ENCODE data around the gene OR2T2. TPM values are rescaled to one million over a fixed set of nuclear protein-coding genes. Genes with fewer than 3 reads are reported as not detected.
"Not testable (repeated sequence)": the region's sequence is repeated elsewhere in the genome, so short reads cannot be mapped to it uniquely, and the experiment has no call there.

OR2T2 gene
- total and polyA plus RNA-seq, 2 donors (not counting 3 experiments of a cell fraction or from before 2014, with no cell fraction given) = not detected

- H3K4me1 ChIP-seq (ENCODE audit: control insufficient read depth, extremely low read depth, insufficient read depth, low read length); CTCF ChIA-PET; H3K27me3 ChIP-seq (ENCODE audit: control insufficient read depth in 2 of 2, insufficient read depth in 2 of 2, low read length in 2 of 2); H3K27ac ChIP-seq (ENCODE audit: insufficient read depth, low read depth, low read length); BruUV-seq (replicated peaks); H3K4me3 ChIP-seq (replicated peaks in 1 of 3; ENCODE audit: insufficient read depth in 1 of 3, low read depth in 1 of 3, low read length in 3 of 3); H3K9ac ChIP-seq (replicated peaks; ENCODE audit: extremely low read depth, insufficient read depth, low read length); intact Hi-C loops (cut with micrococcal nuclease); dilution Hi-C loops (cut with MboI; ENCODE audit: extremely low pct_ligation_motif_present, low sequenced_read_pairs); H3K9me1 ChIP-seq (replicated peaks; ENCODE audit: control insufficient read depth, extremely low read depth, insufficient read depth, low read length); FAIRE-seq; H3K4me2 ChIP-seq (ENCODE audit: insufficient read depth, low read length); H3K9me3 ChIP-seq (replicated peaks; ENCODE audit: control insufficient read depth, insufficient read depth, low read length); DNase-seq (ENCODE audit: low read depth, low spot score); H4K20me1 ChIP-seq (replicated peaks; ENCODE audit: control insufficient read depth, extremely low read depth, insufficient read depth, low read length); H3K36me3 ChIP-seq (ENCODE audit: control insufficient read depth in 2 of 2, extremely low read depth in 1 of 2, insufficient read depth in 2 of 2, low read length in 2 of 2); POLR2A ChIA-PET; H2AFZ ChIP-seq (ENCODE audit: low read depth, low read length); H3K79me2 ChIP-seq (ENCODE audit: control insufficient read depth, insufficient read depth, low read length): not testable (repeated sequence)
Measured at GRCh38 chr1:248453619-248454018, 8.2 kb downstream of the OR2T2 start.

- H3K4me1 ChIP-seq (ENCODE audit: control insufficient read depth, extremely low read depth, insufficient read depth, low read length); H4K20me1 ChIP-seq (replicated peaks; ENCODE audit: control insufficient read depth, extremely low read depth, insufficient read depth, low read length); H2AFZ ChIP-seq (ENCODE audit: low read depth, low read length); intact Hi-C loops (cut with micrococcal nuclease); DNase-seq (ENCODE audit: low read depth, low spot score); H3K36me3 ChIP-seq (ENCODE audit: control insufficient read depth in 2 of 2, extremely low read depth in 1 of 2, insufficient read depth in 2 of 2, low read length in 2 of 2); H3K79me2 ChIP-seq (ENCODE audit: control insufficient read depth, insufficient read depth, low read length); H3K9me3 ChIP-seq (replicated peaks; ENCODE audit: control insufficient read depth, insufficient read depth, low read length); POLR2A ChIA-PET; BruUV-seq (replicated peaks); FAIRE-seq; H3K27me3 ChIP-seq (ENCODE audit: control insufficient read depth in 2 of 2, insufficient read depth in 2 of 2, low read length in 2 of 2); H3K4me3 ChIP-seq (replicated peaks in 1 of 3; ENCODE audit: insufficient read depth in 1 of 3, low read depth in 1 of 3, low read length in 3 of 3); H3K9me1 ChIP-seq (replicated peaks; ENCODE audit: control insufficient read depth, extremely low read depth, insufficient read depth, low read length); dilution Hi-C loops (cut with MboI; ENCODE audit: extremely low pct_ligation_motif_present, low sequenced_read_pairs); H3K4me2 ChIP-seq (ENCODE audit: insufficient read depth, low read length); CTCF ChIA-PET; H3K9ac ChIP-seq (replicated peaks; ENCODE audit: extremely low read depth, insufficient read depth, low read length); H3K27ac ChIP-seq (ENCODE audit: insufficient read depth, low read depth, low read length): not testable (repeated sequence)
Measured at GRCh38 chr1:248455045-248455444, 9.6 kb downstream of the OR2T2 start.

GRCh38 chr1:248456635-248457034 is 11.2 kb downstream of the OR2T2 start:
- CTCF ChIA-PET; H3K9me1 ChIP-seq (replicated peaks; ENCODE audit: control insufficient read depth, extremely low read depth, insufficient read depth, low read length); H3K4me2 ChIP-seq (ENCODE audit: insufficient read depth, low read length); H3K27ac ChIP-seq (ENCODE audit: insufficient read depth, low read depth, low read length); H3K4me1 ChIP-seq (ENCODE audit: control insufficient read depth, extremely low read depth, insufficient read depth, low read length); H2AFZ ChIP-seq (ENCODE audit: low read depth, low read length); H3K27me3 ChIP-seq (ENCODE audit: control insufficient read depth in 2 of 2, insufficient read depth in 2 of 2, low read length in 2 of 2); H3K4me3 ChIP-seq (replicated peaks in 1 of 3; ENCODE audit: insufficient read depth in 1 of 3, low read depth in 1 of 3, low read length in 3 of 3); H3K36me3 ChIP-seq (ENCODE audit: control insufficient read depth in 2 of 2, extremely low read depth in 1 of 2, insufficient read depth in 2 of 2, low read length in 2 of 2); H3K9ac ChIP-seq (replicated peaks; ENCODE audit: extremely low read depth, insufficient read depth, low read length); dilution Hi-C loops (cut with MboI; ENCODE audit: extremely low pct_ligation_motif_present, low sequenced_read_pairs); POLR2A ChIA-PET; FAIRE-seq; H3K9me3 ChIP-seq (replicated peaks; ENCODE audit: control insufficient read depth, insufficient read depth, low read length); DNase-seq (ENCODE audit: low read depth, low spot score); intact Hi-C loops (cut with micrococcal nuclease); H3K79me2 ChIP-seq (ENCODE audit: control insufficient read depth, insufficient read depth, low read length); BruUV-seq (replicated peaks); H4K20me1 ChIP-seq (replicated peaks; ENCODE audit: control insufficient read depth, extremely low read depth, insufficient read depth, low read length): not testable (repeated sequence)

- H3K79me2 ChIP-seq (ENCODE audit: control insufficient read depth, insufficient read depth, low read length); H3K27me3 ChIP-seq (ENCODE audit: control insufficient read depth in 2 of 2, insufficient read depth in 2 of 2, low read length in 2 of 2); H3K9ac ChIP-seq (replicated peaks; ENCODE audit: extremely low read depth, insufficient read depth, low read length); POLR2A ChIA-PET; dilution Hi-C loops (cut with MboI; ENCODE audit: extremely low pct_ligation_motif_present, low sequenced_read_pairs); H2AFZ ChIP-seq (ENCODE audit: low read depth, low read length); H3K4me1 ChIP-seq (ENCODE audit: control insufficient read depth, extremely low read depth, insufficient read depth, low read length); H3K4me3 ChIP-seq (replicated peaks in 1 of 3; ENCODE audit: insufficient read depth in 1 of 3, low read depth in 1 of 3, low read length in 3 of 3); H3K27ac ChIP-seq (ENCODE audit: insufficient read depth, low read depth, low read length); BruUV-seq (replicated peaks); H3K9me3 ChIP-seq (replicated peaks; ENCODE audit: control insufficient read depth, insufficient read depth, low read length); DNase-seq (ENCODE audit: low read depth, low spot score); H3K4me2 ChIP-seq (ENCODE audit: insufficient read depth, low read length); FAIRE-seq; H3K36me3 ChIP-seq (ENCODE audit: control insufficient read depth in 2 of 2, extremely low read depth in 1 of 2, insufficient read depth in 2 of 2, low read length in 2 of 2); H4K20me1 ChIP-seq (replicated peaks; ENCODE audit: control insufficient read depth, extremely low read depth, insufficient read depth, low read length); H3K9me1 ChIP-seq (replicated peaks; ENCODE audit: control insufficient read depth, extremely low read depth, insufficient read depth, low read length); CTCF ChIA-PET; intact Hi-C loops (cut with micrococcal nuclease): not testable (repeated sequence)
Measured at GRCh38 chr1:248459117-248459516, 13.7 kb downstream of the OR2T2 start.
